ENCODE results near the gene HOXD12.

DNA sequence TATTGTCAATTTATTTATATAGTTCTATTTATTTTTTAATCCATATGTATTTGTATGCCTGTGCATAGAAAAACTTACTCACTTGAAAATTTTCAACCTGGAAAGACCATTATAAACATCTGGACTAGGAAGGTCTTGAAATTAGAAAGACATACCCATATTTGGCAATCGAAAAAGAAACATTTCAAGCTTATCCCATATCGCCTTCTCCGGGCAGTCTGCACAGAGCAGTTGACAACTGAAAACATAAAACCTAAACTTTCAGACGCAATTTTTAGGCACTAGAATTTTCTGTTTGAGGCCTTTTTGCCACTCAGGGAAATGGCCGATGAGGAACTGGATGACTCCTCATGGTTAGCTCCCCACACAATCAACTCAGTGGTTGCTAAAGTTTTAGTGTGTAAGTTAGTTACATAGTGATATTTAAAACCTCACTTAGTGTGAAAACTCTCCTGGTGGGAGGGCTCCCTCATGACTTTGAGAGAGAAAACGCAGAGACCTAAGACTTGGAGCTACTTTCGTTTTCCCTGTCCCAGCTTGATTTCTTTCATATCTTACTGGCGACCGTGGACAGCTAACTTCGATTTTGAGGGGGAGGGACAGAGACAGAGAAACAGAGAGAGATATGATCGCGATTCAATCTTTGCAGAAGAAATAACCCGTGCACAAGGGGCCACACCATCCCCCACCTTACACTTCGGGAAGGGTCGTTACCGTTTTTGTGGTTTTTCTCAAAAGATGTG lies 3.2 kb upstream of the HOXD12 start:
- TF ChIP-seq, protein P1, sequence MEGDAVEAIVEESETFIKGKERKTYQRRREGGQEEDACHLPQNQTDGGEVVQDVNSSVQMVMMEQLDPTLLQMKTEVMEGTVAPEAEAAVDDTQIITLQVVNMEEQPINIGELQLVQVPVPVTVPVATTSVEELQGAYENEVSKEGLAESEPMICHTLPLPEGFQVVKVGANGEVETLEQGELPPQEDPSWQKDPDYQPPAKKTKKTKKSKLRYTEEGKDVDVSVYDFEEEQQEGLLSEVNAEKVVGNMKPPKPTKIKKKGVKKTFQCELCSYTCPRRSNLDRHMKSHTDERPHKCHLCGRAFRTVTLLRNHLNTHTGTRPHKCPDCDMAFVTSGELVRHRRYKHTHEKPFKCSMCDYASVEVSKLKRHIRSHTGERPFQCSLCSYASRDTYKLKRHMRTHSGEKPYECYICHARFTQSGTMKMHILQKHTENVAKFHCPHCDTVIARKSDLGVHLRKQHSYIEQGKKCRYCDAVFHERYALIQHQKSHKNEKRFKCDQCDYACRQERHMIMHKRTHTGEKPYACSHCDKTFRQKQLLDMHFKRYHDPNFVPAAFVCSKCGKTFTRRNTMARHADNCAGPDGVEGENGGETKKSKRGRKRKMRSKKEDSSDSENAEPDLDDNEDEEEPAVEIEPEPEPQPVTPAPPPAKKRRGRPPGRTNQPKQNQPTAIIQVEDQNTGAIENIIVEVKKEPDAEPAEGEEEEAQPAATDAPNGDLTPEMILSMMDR (IDR thresholded peaks at IDR 0.05; ENCODE audit: low read length), result 0 out of 2 replicates have a peak, but pooled peaks have one; percentile 7
- no peak for TF ChIP-seq EZH2 (optimal IDR thresholded peaks at IDR 0.05; ENCODE audit: low read depth, low read length)

Data from MM.1S (cell line).